Gastroesophageal sphincter (tissue), 4 donors: ENCODE results near the gene PNMT. TPM values are rescaled to one million over a fixed set of nuclear protein-coding genes. Genes with fewer than 3 reads are reported as not detected.

Experiments
- ATAC-seq: fragments of 150-250 bp; one replicate; pipeline ENCODE4 v1.9.1; 2016; ENCODE audit warnings: mild to moderate bottlenecking, moderate library complexity
- H3K27ac ChIP-seq, 4 donors: fragments of 200-600 bp; sonication (generic) in 3 of 4; 1 replicate in 3 of 4; 2 replicates in 1 of 4; pipeline ENCODE4 v1.5.1; 2016 to 2019
- H3K27me3 ChIP-seq: fragments of 200-600 bp; sonication (generic); one replicate; pipeline ENCODE4 v1.5.1; 2019
- H3K36me3 ChIP-seq, 2 donors: fragments of 200-600 bp; sonication (generic); one replicate each; pipeline ENCODE4 v1.5.1; 2019; ENCODE audit warnings: control low read depth in 1 of 2
- H3K4me1 ChIP-seq, 3 donors: fragments of 200-600 bp; sonication (generic); 1 replicate in 2 of 3; 2 replicates in 1 of 3; pipeline ENCODE4 v1.5.1; 2016 to 2019; ENCODE audit warnings: control low read depth in 2 of 3
- H3K4me3 ChIP-seq, 2 donors: fragments of 200-600 bp; sonication (generic); one replicate each; pipeline ENCODE4 v1.5.1; 2019; ENCODE audit warnings: mild to moderate bottlenecking in 1 of 2, moderate library complexity in 1 of 2
- H3K9me3 ChIP-seq, 3 donors: fragments of 200-600 bp; sonication (generic); one replicate each; pipeline ENCODE4 v1.5.1; 2017 to 2019; ENCODE audit warnings: control low read depth in 2 of 3
- EP300 ChIP-seq: sonication (generic); formaldehyde crosslinking; IDR thresholded peaks from one replicate; pipeline ENCODE4 v1.6.1; 2017; ENCODE audit warnings: antibody characterized with exemption, mild to moderate bottlenecking
- POLR2A ChIP-seq, 2 donors: fragments of 450-650 bp; IDR thresholded peaks; one replicate each; pipeline ENCODE4 v1.6.1; 2017; ENCODE audit warnings: antibody characterized with exemption in 2 of 2, mild to moderate bottlenecking in 2 of 2, moderate library complexity in 1 of 2
- POLR2AphosphoS5 ChIP-seq: sonication (generic); formaldehyde crosslinking; IDR thresholded peaks from one replicate; pipeline ENCODE4 v1.6.1; 2017; ENCODE audit warnings: antibody characterized with exemption
- WGBS, 2 donors: methylation state at CpG; one replicate each; pipeline ENCODE4 v1.1.5; 2018; ENCODE audit warnings: low coverage in 1 of 2; 5-methylcytosine and 5-hydroxymethylcytosine counted together
- total RNA-seq, 4 donors: library from RNA; depleted of rRNA; stranded (reverse); fragments of >200 nt; gene quantifications; one replicate each; pipeline ENCODE4 v1.1.0, GENCODE V29; 2016
- TF ChIP-seq, protein P1 (sequence below), 4 experiments: fragments of 200-600 bp in 2 of 4; fragments of 450-650 bp in 2 of 4; sonication (generic) in 1 of 4; IDR thresholded peaks; one replicate each; pipeline ENCODE4 v1.5.1; 2017 to 2019; ENCODE audit warnings: antibody characterized with exemption in 4 of 4, mild to moderate bottlenecking in 2 of 4, moderate library complexity in 2 of 4

PNMT gene
- total RNA-seq, 4 donors from 2014 or later, result 6.7 to 11.7 (median 7.5) TPM

DNA sequence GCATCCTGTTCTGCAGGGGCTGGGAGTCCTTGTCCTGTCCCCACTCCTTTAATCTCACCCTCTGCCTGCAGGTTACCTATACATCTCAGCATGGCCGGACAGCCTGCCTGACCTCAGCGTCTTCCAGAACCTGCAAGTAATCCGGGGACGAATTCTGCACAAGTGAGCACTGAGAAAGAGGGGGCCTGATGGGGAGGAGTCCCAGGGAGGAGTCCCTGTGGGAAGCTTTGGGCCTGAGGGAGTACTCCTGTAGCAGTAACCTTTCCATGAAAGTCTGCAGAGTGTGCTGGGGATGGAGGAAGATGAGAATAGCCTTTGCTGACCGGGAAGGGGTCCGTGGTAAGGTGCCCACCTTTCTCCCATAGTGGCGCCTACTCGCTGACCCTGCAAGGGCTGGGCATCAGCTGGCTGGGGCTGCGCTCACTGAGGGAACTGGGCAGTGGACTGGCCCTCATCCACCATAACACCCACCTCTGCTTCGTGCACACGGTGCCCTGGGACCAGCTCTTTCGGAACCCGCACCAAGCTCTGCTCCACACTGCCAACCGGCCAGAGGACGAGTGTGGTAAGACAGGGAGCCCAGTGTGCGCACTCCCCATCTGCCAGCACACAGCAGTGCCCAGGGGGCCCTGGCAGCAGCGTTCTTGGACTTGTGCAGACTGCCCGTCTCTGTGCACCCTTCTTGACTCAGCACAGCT, 47.3 kb downstream of the PNMT start:
- no peak for ATAC-seq
- Histone ChIP-seq H3K4me1 (no peaks in the 10 kb centered on the region), H3K9me3 (no peaks in the 10 kb centered on the region), H3K4me3 (no peak overlapping the region), H3K27ac (no peak overlapping the region), H3K36me3 (peaks cover 0 to 100% of the 10 kb centered on the region in 2 donors), H3K27me3 (no peaks in the 10 kb centered on the region)
- 80% methylated on average over 3 of the region's 18 CpGs; no CpG with 5 or more reads in 1 of the 2 donors for WGBS, 2 donors
- TF ChIP-seq, protein P1, sequence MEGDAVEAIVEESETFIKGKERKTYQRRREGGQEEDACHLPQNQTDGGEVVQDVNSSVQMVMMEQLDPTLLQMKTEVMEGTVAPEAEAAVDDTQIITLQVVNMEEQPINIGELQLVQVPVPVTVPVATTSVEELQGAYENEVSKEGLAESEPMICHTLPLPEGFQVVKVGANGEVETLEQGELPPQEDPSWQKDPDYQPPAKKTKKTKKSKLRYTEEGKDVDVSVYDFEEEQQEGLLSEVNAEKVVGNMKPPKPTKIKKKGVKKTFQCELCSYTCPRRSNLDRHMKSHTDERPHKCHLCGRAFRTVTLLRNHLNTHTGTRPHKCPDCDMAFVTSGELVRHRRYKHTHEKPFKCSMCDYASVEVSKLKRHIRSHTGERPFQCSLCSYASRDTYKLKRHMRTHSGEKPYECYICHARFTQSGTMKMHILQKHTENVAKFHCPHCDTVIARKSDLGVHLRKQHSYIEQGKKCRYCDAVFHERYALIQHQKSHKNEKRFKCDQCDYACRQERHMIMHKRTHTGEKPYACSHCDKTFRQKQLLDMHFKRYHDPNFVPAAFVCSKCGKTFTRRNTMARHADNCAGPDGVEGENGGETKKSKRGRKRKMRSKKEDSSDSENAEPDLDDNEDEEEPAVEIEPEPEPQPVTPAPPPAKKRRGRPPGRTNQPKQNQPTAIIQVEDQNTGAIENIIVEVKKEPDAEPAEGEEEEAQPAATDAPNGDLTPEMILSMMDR (IDR thresholded peaks at IDR 0.05), result no peak
- TF ChIP-seq EP300, result no peak
- no peak for TF ChIP-seq POLR2AphosphoS5
- no peak for TF ChIP-seq POLR2A (IDR thresholded peaks at IDR 0.05)

GRCh38 chr17:39716073-39716818, 48.0 kb downstream of the PNMT start:
- Histone ChIP-seq H3K9me3 (no peaks in the 10 kb centered on the region), H3K27ac (no peak overlapping the region), H3K27me3 (no peaks in the 10 kb centered on the region), H3K4me3 (no peak overlapping the region), H3K4me1 (no peaks in the 10 kb centered on the region), H3K36me3 (peaks cover 0 to 99% of the 10 kb centered on the region in 2 donors)
- TF ChIP-seq POLR2AphosphoS5, result no peak
- TF ChIP-seq, protein P1 (IDR thresholded peaks at IDR 0.05), result no peak
- no peak for TF ChIP-seq EP300
- TF ChIP-seq POLR2A (IDR thresholded peaks at IDR 0.05), result no peak
- no peak for ATAC-seq
- 100% methylated on average over 1 of the region's 15 CpGs; no CpG with 5 or more reads in 1 of the 2 donors for WGBS, 2 donors

GRCh38 chr17:39716879-39717536, 48.8 kb downstream of the PNMT start:
- TF ChIP-seq POLR2AphosphoS5 (no peak), POLR2A (IDR thresholded peaks at IDR 0.05) (no peak), EP300 (no peak)
- Histone ChIP-seq H3K36me3 (peaks cover 0 to 99% of the 10 kb centered on the region in 2 donors), H3K4me1 (no peaks in the 10 kb centered on the region), H3K9me3 (no peaks in the 10 kb centered on the region), H3K27ac (no peak overlapping the region), H3K4me3 (no peak overlapping the region), H3K27me3 (no peaks in the 10 kb centered on the region)
- ATAC-seq, result no peak
- WGBS, 2 donors, result 68 to 77% methylated on average over 3 to 5 of the region's 11 CpGs

- Histone ChIP-seq H3K4me3 (no peak overlapping the region), H3K36me3 (peaks cover 0 to 97% of the 10 kb centered on the region in 2 donors), H3K27me3 (no peaks in the 10 kb centered on the region), H3K27ac (no peak overlapping the region), H3K9me3 (no peaks in the 10 kb centered on the region), H3K4me1 (no peaks in the 10 kb centered on the region)
- ATAC-seq, result no peak
- TF ChIP-seq EP300 (no peak), POLR2AphosphoS5 (no peak), POLR2A (IDR thresholded peaks at IDR 0.05) (no peak)
- TF ChIP-seq, protein P1 (IDR thresholded peaks at IDR 0.05), result no peak
- 70 to 78% methylated on average over 6 of the region's 6 CpGs for WGBS, 2 donors
Measured at GRCh38 chr17:39717660-39718059, 49.4 kb downstream of the PNMT start.

GRCh38 chr17:39719563-39720355, 51.5 kb downstream of the PNMT start:
- ATAC-seq, result no peak
- Histone ChIP-seq H3K9me3 (no peaks in the 10 kb centered on the region), H3K4me3 (no peak overlapping the region), H3K36me3 (peaks cover 0 to 94% of the 10 kb centered on the region in 2 donors), H3K27ac (no peak overlapping the region), H3K4me1 (no peaks in the 10 kb centered on the region), H3K27me3 (no peaks in the 10 kb centered on the region)
- 80 to 84% methylated on average over 2 of the region's 7 CpGs for WGBS, 2 donors
- no peak for TF ChIP-seq POLR2A (IDR thresholded peaks at IDR 0.05)
- TF ChIP-seq POLR2AphosphoS5, result no peak
- TF ChIP-seq EP300, result no peak
- TF ChIP-seq, protein P1 (IDR thresholded peaks at IDR 0.05), result no peak
